AG10803 (cell line): Measurements from ENCODE around the gene CPLX1.
"Not testable (repeated sequence)": the region's sequence is repeated elsewhere in the genome, so short reads cannot be mapped to it uniquely, and the experiment has no call there.

Experiments used
- DNase-seq: peaks from one replicate; pipeline ENCODE4 v3.0.0; 2010; ENCODE audit warnings: low read depth
- H3K4me3 ChIP-seq: 2 replicates; pipeline ENCODE4 v1.5.1; 2011; ENCODE audit warnings: mild to moderate bottlenecking, low read length, control low read depth
- TF ChIP-seq, protein P1 (sequence below): conservative IDR thresholded peaks from 2 replicates; pipeline ENCODE4 v1.5.1; 2011; ENCODE audit warnings: mild to moderate bottlenecking, low read length, control low read depth, inconsistent platforms

CPLX1 gene

DNA sequence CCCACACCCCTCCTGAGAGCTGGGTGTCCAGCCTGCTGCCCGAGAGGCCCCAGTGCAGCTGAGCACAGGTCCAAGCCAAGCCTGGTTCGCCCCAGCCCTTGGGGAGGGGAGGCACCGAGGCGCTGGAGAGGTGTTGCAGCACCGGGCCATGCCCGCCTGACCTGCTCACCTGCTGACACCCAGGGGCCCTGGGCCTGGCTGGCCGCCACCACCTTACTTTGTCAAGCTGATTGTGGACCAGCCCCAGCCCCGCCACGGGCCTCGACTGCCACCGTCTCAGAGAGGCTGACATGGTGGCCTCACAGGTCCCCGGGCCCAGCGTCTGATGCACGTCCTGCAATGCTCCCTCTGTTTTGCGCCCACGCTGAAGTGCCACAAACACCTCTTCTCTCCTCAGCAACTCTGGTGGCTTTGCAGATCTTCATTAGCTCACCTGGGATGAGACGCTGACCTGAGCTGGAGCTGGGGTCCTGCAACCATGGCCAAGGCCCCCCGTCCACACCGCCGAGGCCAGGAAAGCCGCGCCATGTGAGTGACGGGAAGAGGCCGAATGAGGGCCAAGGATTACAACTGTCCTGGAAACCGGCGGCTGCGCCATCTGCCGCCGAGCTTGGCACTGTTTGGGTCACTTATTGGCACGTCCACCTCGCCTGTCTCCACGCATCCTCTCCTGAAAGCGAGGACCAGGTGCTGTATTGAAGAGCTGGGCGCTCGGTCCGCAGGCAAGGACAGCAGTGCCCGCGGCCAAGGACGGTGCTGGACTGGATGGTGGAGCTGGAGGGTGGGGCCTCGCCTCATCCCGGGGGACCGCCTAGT, 7.6 kb downstream of the CPLX1 start:
- H3K4me3 ChIP-seq = no peak overlapping the region
- TF ChIP-seq, protein P1, sequence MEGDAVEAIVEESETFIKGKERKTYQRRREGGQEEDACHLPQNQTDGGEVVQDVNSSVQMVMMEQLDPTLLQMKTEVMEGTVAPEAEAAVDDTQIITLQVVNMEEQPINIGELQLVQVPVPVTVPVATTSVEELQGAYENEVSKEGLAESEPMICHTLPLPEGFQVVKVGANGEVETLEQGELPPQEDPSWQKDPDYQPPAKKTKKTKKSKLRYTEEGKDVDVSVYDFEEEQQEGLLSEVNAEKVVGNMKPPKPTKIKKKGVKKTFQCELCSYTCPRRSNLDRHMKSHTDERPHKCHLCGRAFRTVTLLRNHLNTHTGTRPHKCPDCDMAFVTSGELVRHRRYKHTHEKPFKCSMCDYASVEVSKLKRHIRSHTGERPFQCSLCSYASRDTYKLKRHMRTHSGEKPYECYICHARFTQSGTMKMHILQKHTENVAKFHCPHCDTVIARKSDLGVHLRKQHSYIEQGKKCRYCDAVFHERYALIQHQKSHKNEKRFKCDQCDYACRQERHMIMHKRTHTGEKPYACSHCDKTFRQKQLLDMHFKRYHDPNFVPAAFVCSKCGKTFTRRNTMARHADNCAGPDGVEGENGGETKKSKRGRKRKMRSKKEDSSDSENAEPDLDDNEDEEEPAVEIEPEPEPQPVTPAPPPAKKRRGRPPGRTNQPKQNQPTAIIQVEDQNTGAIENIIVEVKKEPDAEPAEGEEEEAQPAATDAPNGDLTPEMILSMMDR = no peak
- no peak for DNase-seq

DNA sequence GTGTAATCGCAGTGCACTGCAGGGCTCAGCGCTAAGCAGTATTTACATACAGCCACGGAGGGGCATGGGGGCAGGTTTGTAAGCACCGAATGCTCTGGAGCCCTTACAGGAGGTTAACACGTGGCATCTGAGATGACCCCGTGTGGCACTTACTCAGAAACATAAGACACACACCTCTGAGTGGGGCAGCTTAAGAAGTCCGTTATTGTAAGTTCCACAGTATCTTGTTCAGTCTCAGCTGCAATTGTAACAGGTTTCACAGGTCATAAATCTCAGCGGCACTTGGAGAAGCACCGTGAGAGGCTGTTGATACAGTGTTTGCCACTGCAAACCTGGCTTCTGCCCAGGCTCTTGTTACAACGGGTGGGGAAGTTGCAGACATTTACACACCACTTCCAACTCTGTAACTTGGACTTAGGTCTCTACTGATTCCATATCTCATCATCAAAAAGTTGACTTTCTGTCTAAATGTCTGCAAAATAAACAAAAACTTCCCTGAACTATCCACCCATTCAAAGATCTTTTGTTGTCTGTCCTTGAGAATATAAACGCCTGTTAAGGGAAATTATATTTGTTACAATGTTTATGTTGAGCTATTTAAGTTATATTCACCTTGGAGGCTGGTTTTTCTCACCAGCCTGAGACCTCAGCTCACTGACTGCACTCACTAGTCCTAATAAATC, 10.3 kb downstream of the CPLX1 start:
- no peak overlapping the region for H3K4me3 ChIP-seq
- DNase-seq = no peak
- TF ChIP-seq, protein P1 = no peak

DNA sequence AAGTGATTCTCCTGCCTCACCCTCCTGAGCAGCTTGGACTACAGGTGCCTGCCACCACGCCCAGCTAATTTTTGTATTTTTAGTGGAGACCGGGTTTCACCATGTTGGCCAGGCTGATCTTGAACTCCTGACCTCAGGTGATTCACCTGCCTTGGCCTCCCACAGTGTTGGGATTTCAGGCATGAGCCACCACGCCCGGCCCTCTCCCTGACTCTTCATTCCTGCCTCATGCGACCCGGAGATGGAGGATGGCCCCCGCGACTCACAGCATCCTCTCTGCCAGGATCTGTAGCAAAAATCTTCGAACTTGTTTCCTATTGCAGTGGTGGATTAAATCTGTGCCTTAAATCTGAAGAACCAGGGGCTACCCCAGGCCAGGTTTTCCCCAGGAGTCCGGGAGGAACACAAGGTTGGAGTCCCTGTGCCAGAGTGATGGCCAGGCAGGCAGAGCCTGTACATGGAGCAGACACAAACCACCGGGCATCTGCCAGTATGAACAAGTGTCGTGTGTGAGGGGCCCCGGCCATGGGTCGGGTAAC, 11.5 kb downstream of the CPLX1 start:
- H3K4me3 ChIP-seq = no peak overlapping the region
- no peak for DNase-seq
- TF ChIP-seq, protein P1 = no peak

DNA sequence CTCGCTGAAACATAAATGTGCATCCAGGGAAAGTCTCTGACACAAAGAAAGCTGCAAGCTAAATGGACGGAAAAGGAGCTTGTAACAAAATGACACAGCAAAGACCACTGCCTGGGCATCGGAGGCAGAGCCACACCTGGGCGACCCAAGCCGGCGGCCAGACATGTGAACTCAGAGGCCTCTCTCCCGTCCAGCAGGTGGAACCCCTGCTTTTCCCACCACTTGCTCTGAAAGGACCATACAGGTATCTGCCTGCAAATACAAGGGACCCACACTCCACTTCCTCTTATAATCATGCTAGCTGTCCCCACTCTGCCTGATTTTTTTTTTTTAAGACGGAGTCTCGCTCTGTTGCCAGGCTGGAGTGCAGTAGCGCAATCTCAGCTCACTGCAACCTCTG, 12.0 kb downstream of the CPLX1 start:
- no peak overlapping the region for H3K4me3 ChIP-seq

DNA sequence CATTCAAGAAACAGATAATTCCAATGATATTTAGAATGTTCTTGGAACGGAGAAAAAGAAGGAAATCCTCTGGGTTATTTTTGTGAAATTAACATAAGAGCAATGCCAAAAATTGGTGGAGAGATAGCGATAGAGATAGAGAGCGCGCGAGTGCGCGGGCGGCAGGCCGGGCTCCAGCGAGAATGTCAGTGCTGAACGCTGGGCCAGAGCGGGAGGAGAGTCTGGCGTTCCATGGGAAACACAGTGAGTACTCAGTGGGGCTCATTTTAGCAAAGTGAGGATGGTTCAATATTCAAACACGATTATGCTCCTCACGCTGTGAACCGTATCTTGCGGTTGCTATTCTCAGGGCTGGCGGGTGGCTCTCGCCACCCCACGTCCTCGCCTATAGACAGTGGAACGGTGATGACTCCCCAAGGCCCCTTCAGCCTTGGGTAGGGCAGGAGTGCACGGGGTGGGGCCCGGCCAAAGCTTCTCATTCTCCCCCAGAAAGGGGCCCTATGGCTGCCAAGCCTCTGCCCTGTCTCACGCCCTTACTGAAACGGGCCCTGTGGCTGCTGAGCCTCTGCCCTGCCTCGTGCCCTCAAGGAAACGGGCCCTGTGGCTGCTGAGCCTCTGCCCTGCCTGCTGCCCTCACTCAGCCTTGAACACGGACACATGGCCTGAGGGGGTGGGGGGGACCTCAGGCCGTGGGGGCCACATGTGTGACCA, 16.9 kb downstream of the CPLX1 start:
- TF ChIP-seq, protein P1 = no peak
- H3K4me3 ChIP-seq = no peak overlapping the region
- no peak for DNase-seq

More for the DNA sequence above, 12.0 kb downstream of the CPLX1 start:
- TF ChIP-seq, protein P1 = no peak
- no peak for DNase-seq

DNA sequence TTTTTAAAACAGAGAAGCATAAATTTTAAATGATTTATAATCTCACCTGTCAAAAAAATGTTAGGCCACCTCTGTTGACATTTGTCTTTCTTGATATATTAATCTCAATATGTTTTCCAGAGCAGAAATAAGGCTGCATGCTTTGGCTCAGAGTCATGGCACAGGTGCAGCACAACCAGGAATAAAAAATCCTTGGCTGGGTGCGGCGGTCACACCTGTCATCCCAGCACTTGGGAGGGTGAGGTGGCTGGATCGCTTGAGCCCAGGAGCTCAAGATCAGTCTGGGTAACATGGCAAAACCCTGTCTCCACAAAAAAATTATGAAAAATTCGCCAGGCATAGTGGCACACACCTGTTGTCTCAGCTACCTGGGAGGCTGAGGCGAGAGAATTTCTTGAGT, 18.1 kb downstream of the CPLX1 start:
- no peak overlapping the region for H3K4me3 ChIP-seq
- no peak for DNase-seq
- TF ChIP-seq, protein P1 = no peak

DNA sequence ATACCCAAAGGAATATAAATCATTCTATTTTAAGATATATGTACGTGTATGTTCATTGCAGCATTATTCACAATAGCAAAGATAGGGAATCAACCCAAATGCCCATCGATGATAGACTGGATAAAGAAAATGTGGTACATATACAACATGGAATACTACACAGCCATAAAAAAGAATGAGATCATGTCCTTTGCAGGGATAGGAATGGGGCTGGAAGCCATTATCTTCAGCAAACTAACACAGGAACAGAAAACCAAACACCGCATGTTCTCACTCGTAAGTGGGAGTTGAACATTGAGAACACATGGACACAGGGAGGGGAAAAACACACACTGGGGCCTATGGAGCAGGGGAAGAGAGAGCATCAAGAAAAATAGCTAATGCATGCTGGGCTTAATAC, 18.9 kb downstream of the CPLX1 start:
- not testable (repeated sequence) for H3K4me3 ChIP-seq, DNase-seq
